AG20443 (cell line): Measurements from ENCODE around the gene CNOT10.

ENCODE experiments used
- DNase-seq: peaks from one replicate; pipeline ENCODE4 v3.0.0; 2012; ENCODE audit warnings: low spot score, mixed read lengths

Gene CNOT10

DNA sequence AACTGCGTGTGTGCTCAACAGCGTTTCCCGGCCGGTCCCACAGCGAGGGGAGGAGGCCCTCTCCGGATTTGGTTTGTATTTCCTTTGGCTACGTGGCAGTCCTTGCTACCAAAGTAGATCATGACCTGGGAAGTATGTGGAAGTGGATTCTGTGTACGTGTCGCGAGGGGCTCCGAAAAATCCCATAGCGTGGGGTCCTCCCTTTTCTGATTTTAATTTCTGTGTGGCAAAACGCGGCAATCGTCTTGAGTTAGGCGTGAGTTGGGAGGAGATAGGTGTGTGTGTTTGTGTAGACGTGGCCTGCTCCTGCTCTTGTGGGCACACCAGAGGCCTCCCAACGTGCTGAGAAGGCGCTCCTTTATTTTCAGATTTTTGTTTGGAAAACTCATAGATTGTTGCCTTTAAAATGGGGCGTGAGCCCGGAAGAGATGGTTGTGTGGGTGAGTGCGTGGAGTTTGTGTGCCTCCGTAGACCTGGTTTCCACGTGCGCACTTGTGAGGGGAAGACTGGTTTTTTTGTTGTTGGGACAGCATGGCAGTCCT lies 134.1 kb downstream of the CNOT10 start:
- DNase-seq: no peak

GRCh38 chr3:32819551-32820348 lies 134.8 kb downstream of the CNOT10 start:
- DNase-seq: no peak

DNA sequence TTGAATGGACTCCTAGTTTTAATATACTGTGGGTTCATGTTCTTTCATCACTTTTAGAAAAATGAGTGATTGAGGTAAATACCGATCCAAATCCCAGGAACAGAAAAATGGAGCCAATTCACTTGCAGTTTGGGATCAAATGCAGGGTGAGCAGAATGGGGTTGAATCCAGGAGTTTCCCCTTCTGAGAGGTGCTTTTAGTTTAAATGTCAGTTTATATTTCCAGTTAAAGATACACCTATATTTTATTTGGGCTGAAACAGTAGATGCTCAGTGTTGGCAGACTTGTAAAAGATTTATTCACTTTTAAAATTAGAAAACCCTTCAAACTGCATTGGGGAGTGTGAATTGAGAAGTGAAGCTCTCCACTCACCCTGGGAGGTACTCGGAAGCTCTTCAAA lies 135.4 kb downstream of the CNOT10 start:
- DNase-seq: no peak

- no peak for DNase-seq
Observed at GRCh38 chr3:32820971-32821685, 136.1 kb downstream of the CNOT10 start.

- no peak for DNase-seq
Observed at GRCh38 chr3:32821686-32822296, 136.8 kb downstream of the CNOT10 start.

GRCh38 chr3:32822609-32823498 lies 137.9 kb downstream of the CNOT10 start:
- DNase-seq: no peak
